ENCODE results near the gene PRKG1. TPM values are rescaled to one million over a fixed set of nuclear protein-coding genes. Genes with fewer than 3 reads are reported as not detected.

Gene PRKG1
- total RNA-seq, 4 donors from 2014 or later, result 0.63 to 4.3 (median 2.1) TPM

DNA sequence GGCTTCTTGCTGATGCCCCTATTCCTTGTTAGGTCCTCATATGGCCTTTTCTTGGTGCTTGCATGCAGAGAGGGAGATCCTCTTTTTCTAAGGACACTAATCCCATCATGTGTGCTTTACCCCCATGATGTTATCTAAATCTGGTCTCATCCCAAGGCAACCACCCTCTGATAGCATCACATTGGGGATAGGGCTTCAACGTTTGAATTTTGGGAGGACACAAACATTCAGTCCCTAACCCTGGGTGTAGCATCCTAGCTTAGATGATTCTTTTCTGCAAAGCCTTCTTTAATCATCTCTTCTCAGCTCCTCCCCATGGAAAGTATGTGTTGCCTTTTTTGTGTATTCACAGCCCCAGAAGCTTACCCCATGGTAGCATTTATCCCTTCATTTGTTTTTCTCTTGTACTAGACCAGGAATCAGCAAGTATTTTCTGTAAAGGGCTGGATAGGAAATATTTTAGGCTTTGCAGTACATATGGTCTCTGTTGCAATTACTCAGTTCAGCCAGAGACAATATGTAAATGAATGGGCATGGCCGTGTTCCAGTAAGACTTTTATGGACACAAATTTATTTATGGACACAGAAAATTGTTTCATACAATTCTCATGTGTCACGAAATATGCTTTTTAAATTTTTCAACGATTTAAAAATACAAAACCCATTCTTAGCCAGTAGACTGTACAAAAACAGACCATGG, 726.6 kb downstream of the PRKG1 start:
- 67 to 70% methylated on average over 4 of the region's 4 CpGs for WGBS, 2 donors
- no peak overlapping the region for H3K4me3 ChIP-seq (ENCODE audit: low read depth, poor library complexity, severe bottlenecking)
- DNase-seq (ENCODE audit: low spot score in 2 of 2), result no peak
- intact Hi-C loops (cut with DNase I; ENCODE audit: low total_unique reads), result no loop called here
- no peak for TF ChIP-seq POLR2A (IDR thresholded peaks at IDR 0.05)
- TF ChIP-seq, protein P1, sequence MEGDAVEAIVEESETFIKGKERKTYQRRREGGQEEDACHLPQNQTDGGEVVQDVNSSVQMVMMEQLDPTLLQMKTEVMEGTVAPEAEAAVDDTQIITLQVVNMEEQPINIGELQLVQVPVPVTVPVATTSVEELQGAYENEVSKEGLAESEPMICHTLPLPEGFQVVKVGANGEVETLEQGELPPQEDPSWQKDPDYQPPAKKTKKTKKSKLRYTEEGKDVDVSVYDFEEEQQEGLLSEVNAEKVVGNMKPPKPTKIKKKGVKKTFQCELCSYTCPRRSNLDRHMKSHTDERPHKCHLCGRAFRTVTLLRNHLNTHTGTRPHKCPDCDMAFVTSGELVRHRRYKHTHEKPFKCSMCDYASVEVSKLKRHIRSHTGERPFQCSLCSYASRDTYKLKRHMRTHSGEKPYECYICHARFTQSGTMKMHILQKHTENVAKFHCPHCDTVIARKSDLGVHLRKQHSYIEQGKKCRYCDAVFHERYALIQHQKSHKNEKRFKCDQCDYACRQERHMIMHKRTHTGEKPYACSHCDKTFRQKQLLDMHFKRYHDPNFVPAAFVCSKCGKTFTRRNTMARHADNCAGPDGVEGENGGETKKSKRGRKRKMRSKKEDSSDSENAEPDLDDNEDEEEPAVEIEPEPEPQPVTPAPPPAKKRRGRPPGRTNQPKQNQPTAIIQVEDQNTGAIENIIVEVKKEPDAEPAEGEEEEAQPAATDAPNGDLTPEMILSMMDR (IDR thresholded peaks at IDR 0.05), result no peak

DNA sequence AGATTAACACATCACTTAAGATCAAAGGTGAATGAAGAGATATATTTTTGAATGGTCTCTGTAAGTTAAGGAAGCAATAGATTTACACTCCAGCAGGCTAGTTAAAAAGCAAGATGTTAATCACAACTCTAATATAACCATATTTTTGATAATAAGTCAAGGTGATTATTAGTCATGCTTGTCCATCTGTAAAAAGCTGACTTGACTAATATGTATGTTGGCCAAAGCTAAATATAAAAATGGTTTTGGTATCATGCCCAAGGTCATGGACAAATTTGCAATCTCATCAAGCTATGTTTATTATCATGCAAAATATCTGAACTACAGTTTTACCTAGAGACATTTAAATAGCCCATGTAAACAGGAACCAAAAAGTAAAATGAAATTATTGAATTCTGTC, 727.7 kb downstream of the PRKG1 start:
- no peak overlapping the region for H3K4me3 ChIP-seq (ENCODE audit: low read depth, poor library complexity, severe bottlenecking)
- TF ChIP-seq, protein P1 (IDR thresholded peaks at IDR 0.05), result no peak
- no peak for TF ChIP-seq POLR2A (IDR thresholded peaks at IDR 0.05)
- no peak for DNase-seq (ENCODE audit: low spot score in 2 of 2)
- intact Hi-C loops (cut with DNase I; ENCODE audit: low total_unique reads), result no loop called here

GRCh38 chr10:51804866-51805265, 730.6 kb downstream of the PRKG1 start:
- intact Hi-C loops (cut with DNase I; ENCODE audit: low total_unique reads), result no loop called here
- no peak overlapping the region for H3K4me3 ChIP-seq (ENCODE audit: low read depth, poor library complexity, severe bottlenecking)
- WGBS, 2 donors, result 70 to 73% methylated on average over 3 of the region's 3 CpGs
- TF ChIP-seq POLR2A (IDR thresholded peaks at IDR 0.05), result no peak
- TF ChIP-seq, protein P1 (IDR thresholded peaks at IDR 0.05), result no peak
- no peak for DNase-seq (ENCODE audit: low spot score in 2 of 2)

- intact Hi-C loops (cut with DNase I; ENCODE audit: low total_unique reads), result no loop called here
- TF ChIP-seq POLR2A (IDR thresholded peaks at IDR 0.05), result no peak
- TF ChIP-seq, protein P1 (IDR thresholded peaks at IDR 0.05), result no peak
- 90 to 92% methylated on average over 5 of the region's 5 CpGs for WGBS, 2 donors
- no peak for DNase-seq (ENCODE audit: low spot score in 2 of 2)
- no peak overlapping the region for H3K4me3 ChIP-seq (ENCODE audit: low read depth, poor library complexity, severe bottlenecking)
Measured at GRCh38 chr10:51806079-51806835, 732.0 kb downstream of the PRKG1 start.

DNA sequence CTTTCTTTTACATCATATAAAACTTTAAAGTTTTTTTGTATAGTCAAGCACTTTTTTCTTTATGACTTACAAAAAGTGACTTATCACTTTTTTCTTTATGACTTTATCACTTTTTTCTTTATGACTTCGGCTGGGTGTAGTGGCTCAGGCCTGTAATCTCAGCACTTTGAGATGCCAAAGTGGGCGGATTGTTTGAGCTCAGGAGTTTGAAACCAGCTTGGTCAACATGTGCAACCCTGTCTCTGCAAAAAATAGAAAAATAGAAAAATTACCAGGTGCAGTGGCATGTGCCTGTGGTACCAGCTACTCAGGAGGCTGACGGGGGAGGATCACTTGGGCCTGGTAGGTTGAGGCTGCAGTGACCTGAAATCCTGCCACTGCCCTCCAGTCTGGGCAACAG, 733.9 kb downstream of the PRKG1 start:
- H3K4me3 ChIP-seq (ENCODE audit: low read depth, poor library complexity, severe bottlenecking), result no peak overlapping the region
- WGBS, 2 donors, result 82 to 90% methylated on average over 3 of the region's 3 CpGs
- intact Hi-C loops (cut with DNase I; ENCODE audit: low total_unique reads), result no loop called here
- DNase-seq (ENCODE audit: low spot score in 2 of 2), result no peak
- TF ChIP-seq POLR2A (IDR thresholded peaks at IDR 0.05), result no peak

DNA sequence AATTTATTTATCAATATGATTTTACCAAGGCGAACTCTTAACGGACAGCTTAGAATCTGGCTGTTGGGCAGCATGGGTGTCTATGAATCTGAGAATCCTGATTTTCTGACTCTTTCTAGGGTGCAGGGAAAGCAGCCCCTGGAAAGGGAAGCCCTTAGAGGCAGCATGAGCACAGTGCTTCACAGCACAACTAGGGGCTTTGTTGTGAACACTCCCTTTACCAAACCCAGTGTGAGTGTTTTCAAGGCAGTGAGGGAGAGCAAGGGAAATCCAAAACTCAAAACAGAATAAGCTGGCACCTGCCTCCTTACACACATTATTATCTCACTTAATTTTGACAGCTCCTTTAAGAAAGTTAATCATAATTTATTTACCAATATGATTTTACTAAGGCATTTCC, 741.4 kb downstream of the PRKG1 start:
- H3K4me3 ChIP-seq (ENCODE audit: low read depth, poor library complexity, severe bottlenecking), result no peak overlapping the region
- WGBS, 2 donors, result 65 to 96% methylated on average over 2 of the region's 2 CpGs
- TF ChIP-seq POLR2A (IDR thresholded peaks at IDR 0.05), result no peak
- TF ChIP-seq, protein P1 (IDR thresholded peaks at IDR 0.05), result no peak
- no peak for DNase-seq (ENCODE audit: low spot score in 2 of 2)
- intact Hi-C loops (cut with DNase I; ENCODE audit: low total_unique reads), result no loop called here
